Measurements from ENCODE around the gene ZDHHC8. TPM values are rescaled to one million over a fixed set of nuclear protein-coding genes. Genes with fewer than 3 reads are reported as not detected.

ZDHHC8 gene
- total RNA-seq, 1 donor from 2014 or later = 35.5 TPM

- Histone ChIP-seq H3K27ac (no peak overlapping the region), H3K36me3 (peaks cover 30 to 60% of the 10 kb centered on the region in 2 donors), H3K4me1 (peaks cover 6 to 18% of the 10 kb centered on the region in 2 donors), H3K27me3 (no peaks in the 10 kb centered on the region), H3K4me3 (no peak overlapping the region), H3K9me3 (no peaks in the 10 kb centered on the region)
- no peak for DNase-seq (ENCODE audit: low spot score in 2 of 2)
- TF ChIP-seq CTCF (IDR thresholded peaks at IDR 0.05) = no peak
- intact Hi-C loops (cut with DNase I) = loop anchor here (10.0 kb wide), 2 partner anchors 150 to 400 kb away; partner anchors contain the start of gene SEPTIN5
Measured at GRCh38 chr22:20114506-20115475, 16.8 kb upstream of the ZDHHC8 start.

GRCh38 chr22:20115691-20116375 lies 15.8 kb upstream of the ZDHHC8 start, which contains the start of gene RANBP1:
Gene RANBP1 (plus strand): TSS chr22:20116104. CDS start chr22:20116185, 81 bp downstream.
- DNase-seq (ENCODE audit: low spot score in 2 of 2) = no peak
- H3K4me1 ChIP-seq = peaks cover 6 to 18% of the 10 kb centered on the region in 2 donors
- peak within 1 kb of the TSS; percentile 68 to 85 for H3K4me3 ChIP-seq
- intact Hi-C loops (cut with DNase I) = loop anchor here (2.0 to 10.0 kb wide), 3 partner anchors 95 to 401 kb away; partner anchors contain the start of genes SEPTIN5 and TANGO2
- H3K27me3 ChIP-seq = no peaks in the 10 kb centered on the region
- H3K9me3 ChIP-seq = no peaks in the 10 kb centered on the region
- H3K27ac ChIP-seq = peak within 1 kb of the TSS; percentile 83 to 85
- TF ChIP-seq CTCF (IDR thresholded peaks at IDR 0.05) = no peak
- peaks cover 29 to 60% of the 10 kb centered on the region in 2 donors for H3K36me3 ChIP-seq

- no peaks in the 10 kb centered on the region for H3K27me3 ChIP-seq
- H3K36me3 ChIP-seq = peaks cover 26 to 59% of the 10 kb centered on the region in 2 donors
- intact Hi-C loops (cut with DNase I) = loop anchor here (2.0 to 10.0 kb wide), 3 partner anchors 96 to 402 kb away; partner anchors contain the start of genes SEPTIN5 and TANGO2
- H3K4me1 ChIP-seq = peaks cover 6 to 18% of the 10 kb centered on the region in 2 donors
- peak overlapping the region; percentile 83 to 85 for H3K27ac ChIP-seq
- no peak for DNase-seq (ENCODE audit: low spot score in 2 of 2)
- H3K4me3 ChIP-seq = peak overlapping the region; percentile 68 to 85
- no peak for TF ChIP-seq CTCF (IDR thresholded peaks at IDR 0.05)
- no peaks in the 10 kb centered on the region for H3K9me3 ChIP-seq
Measured at GRCh38 chr22:20116376-20116950, 15.1 kb upstream of the ZDHHC8 start.

GRCh38 chr22:20116951-20117632 lies 14.5 kb upstream of the ZDHHC8 start, which contains the start of gene TRMT2A:
Gene TRMT2A (minus strand): TSS chr22:20117226. CDS start chr22:20116906, 320 bp downstream.
- DNase-seq (ENCODE audit: low spot score in 2 of 2) = peak; percentile 92 to 99
- peaks cover 24 to 61% of the 10 kb centered on the region in 2 donors for H3K36me3 ChIP-seq
- H3K4me1 ChIP-seq = peaks cover 6 to 18% of the 10 kb centered on the region in 2 donors
- intact Hi-C loops (cut with DNase I) = loop anchor here (1.0 to 10.0 kb wide), 5 partner anchors 14 to 402 kb away; partner anchors contain the start of genes DGCR8, SEPTIN5, TANGO2 and ZDHHC8
- peak within 1 kb of the TSS; percentile 83 to 85 for H3K27ac ChIP-seq
- peak within 1 kb of the TSS; percentile 68 to 85 for H3K4me3 ChIP-seq
- no peaks in the 10 kb centered on the region for H3K27me3 ChIP-seq
- H3K9me3 ChIP-seq = no peaks in the 10 kb centered on the region
- TF ChIP-seq CTCF (IDR thresholded peaks at IDR 0.05) = peak in 2 of 3 experiments; percentile 17 to 26
